ENCODE results near the gene LIPK. TPM values are rescaled to one million over a fixed set of nuclear protein-coding genes. Genes with fewer than 3 reads are reported as not detected.

LIPK gene
- total and polyA plus RNA-seq, 2 of the 13 experiments (the other 11 are each of a cell fraction or from before 2014, with no cell fraction given) = not detected

DNA sequence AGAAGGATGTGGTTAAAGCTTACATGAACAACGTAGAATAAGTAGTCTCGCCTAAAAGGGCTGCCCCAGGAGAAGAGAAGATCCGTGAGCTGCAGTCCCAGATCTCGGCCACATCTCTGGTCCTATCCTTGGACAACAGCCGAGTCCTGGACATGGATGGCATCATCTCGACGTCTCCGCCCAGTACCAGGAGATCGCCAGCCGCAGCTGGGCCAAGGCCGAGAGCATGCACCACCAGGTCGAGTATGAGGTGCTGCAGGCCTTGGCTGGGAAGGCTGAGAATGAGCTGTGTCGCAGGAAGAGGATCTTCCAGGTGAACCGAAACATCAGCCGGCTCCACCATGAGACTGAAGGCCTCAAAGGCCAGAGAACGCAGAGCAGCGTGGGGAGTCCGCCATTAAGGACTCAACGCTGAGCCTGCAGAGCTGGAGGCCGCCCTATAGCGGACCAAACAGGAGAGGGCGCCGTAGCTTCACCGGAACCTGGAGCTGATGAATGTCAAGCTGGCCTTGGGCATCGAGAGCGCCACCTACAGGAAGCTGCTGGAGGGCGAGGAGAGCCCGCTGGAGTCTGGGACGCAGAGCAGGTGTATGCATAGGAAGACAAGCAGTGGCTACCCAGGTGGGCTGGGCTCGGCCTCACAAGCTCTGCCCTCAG lies 22.2 kb downstream of the LIPK start:
- TF ChIP-seq, protein P1, sequence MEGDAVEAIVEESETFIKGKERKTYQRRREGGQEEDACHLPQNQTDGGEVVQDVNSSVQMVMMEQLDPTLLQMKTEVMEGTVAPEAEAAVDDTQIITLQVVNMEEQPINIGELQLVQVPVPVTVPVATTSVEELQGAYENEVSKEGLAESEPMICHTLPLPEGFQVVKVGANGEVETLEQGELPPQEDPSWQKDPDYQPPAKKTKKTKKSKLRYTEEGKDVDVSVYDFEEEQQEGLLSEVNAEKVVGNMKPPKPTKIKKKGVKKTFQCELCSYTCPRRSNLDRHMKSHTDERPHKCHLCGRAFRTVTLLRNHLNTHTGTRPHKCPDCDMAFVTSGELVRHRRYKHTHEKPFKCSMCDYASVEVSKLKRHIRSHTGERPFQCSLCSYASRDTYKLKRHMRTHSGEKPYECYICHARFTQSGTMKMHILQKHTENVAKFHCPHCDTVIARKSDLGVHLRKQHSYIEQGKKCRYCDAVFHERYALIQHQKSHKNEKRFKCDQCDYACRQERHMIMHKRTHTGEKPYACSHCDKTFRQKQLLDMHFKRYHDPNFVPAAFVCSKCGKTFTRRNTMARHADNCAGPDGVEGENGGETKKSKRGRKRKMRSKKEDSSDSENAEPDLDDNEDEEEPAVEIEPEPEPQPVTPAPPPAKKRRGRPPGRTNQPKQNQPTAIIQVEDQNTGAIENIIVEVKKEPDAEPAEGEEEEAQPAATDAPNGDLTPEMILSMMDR (CRISPR knock-in tag; IDR thresholded peaks at IDR 0.05) = peak; percentile 64
- TF ChIP-seq CHD4 (IDR thresholded peaks at IDR 0.05; ENCODE audit: borderline replicate concordance, low read length) (no peak), ZNF780A (CRISPR knock-in tag; IDR thresholded peaks at IDR 0.05) (no peak), XRCC5 (optimal IDR thresholded peaks at IDR 0.05; ENCODE audit: low read length) (peak; percentile 34), STAG1 (CRISPR knock-in tag; IDR thresholded peaks at IDR 0.05) (peak; percentile 30; the same call in 1 of the 2 replicates)
- Histone ChIP-seq H3K27ac (ENCODE audit: extremely low read length, insufficient read depth, low read length) (no peak overlapping the region), H2AFZ (ENCODE audit: low read length) (no peak overlapping the region), H3K4me2 (ENCODE audit: low read depth, low read length) (no peak overlapping the region), H3K79me2 (ENCODE audit: insufficient read depth, low read length) (no peaks in the 10 kb centered on the region), H3K9me3 (ENCODE audit: low read length) (no peaks in the 10 kb centered on the region), H3K27me3 (ENCODE audit: control insufficient read depth in 1 of 2, insufficient read depth in 2 of 2, low read length in 2 of 2) (no peaks in the 10 kb centered on the region), H3K4me1 (ENCODE audit: insufficient read depth, low read length) (no peaks in the 10 kb centered on the region), H4K20me1 (ENCODE audit: insufficient read depth, low read length) (no peaks in the 10 kb centered on the region), H3K36me3 (replicated peaks in 1 of 2; ENCODE audit: control insufficient read depth in 1 of 2, insufficient read depth in 2 of 2, low read length in 2 of 2) (no peaks in the 10 kb centered on the region), H3K9ac (ENCODE audit: insufficient read depth, low read depth, low read length) (no peak overlapping the region), H3K4me3 (replicated peaks in 1 of 3; ENCODE audit: insufficient read depth in 1 of 3, low read depth in 2 of 3, low read length in 3 of 3) (no peak overlapping the region)
- ATAC-seq (peak; percentile 86), FAIRE-seq (no peak), DNase-seq (ENCODE audit: low spot score) (peak; percentile 17)
- in situ Hi-C loops (cut with HindIII; ENCODE audit: extremely low pct_ligation_motif_present, low pct_unique_long_range_greater_than_20kb) (no loop called here), intact Hi-C loops (cut with micrococcal nuclease; ENCODE audit: unreplicated experiment) (no loop called here)
- no TSS peak for BruUV-seq (replicated peaks)
- ChIA-PET POLR2A (no interaction called here), CTCF (ENCODE audit: low intra/inter-chr PET ratio, low total read pairs) (no interaction called here)
- 63% methylated on average over 12 of the region's 30 CpGs for WGBS (ENCODE audit: low lambda C conversion rate)

GRCh38 chr10:88730864-88731263 lies 24.8 kb downstream of the LIPK start:
- TF ChIP-seq MED8 (CRISPR knock-in tag; IDR thresholded peaks at IDR 0.05; ENCODE audit: insufficient replicate concordance) (no peak), ZSCAN9 (CRISPR knock-in tag; IDR thresholded peaks at IDR 0.05; ENCODE audit: borderline replicate concordance) (no peak), HOXD1 (CRISPR knock-in tag; IDR thresholded peaks at IDR 0.05) (no peak), KAT8 (CRISPR knock-in tag; IDR thresholded peaks at IDR 0.05) (no peak), YEATS4 (CRISPR knock-in tag; IDR thresholded peaks at IDR 0.05; ENCODE audit: borderline replicate concordance) (no peak)
- H2AFZ ChIP-seq (ENCODE audit: low read length) = no peak overlapping the region
- in situ Hi-C loops (cut with HindIII; ENCODE audit: extremely low pct_ligation_motif_present, low pct_unique_long_range_greater_than_20kb) = no loop called here
- POLR2A ChIA-PET = no interaction called here
- ATAC-seq (no peak), FAIRE-seq (no peak), DNase-seq (ENCODE audit: low spot score) (no peak)
- no peak overlapping the region for H3K4me3 ChIP-seq (replicated peaks in 1 of 3; ENCODE audit: insufficient read depth in 1 of 3, low read depth in 2 of 3, low read length in 3 of 3)
- CTCF ChIA-PET (ENCODE audit: low intra/inter-chr PET ratio, low total read pairs) = no interaction called here
- H3K79me2 ChIP-seq (ENCODE audit: insufficient read depth, low read length) = no peaks in the 10 kb centered on the region
- H3K9ac ChIP-seq (ENCODE audit: insufficient read depth, low read depth, low read length) = no peak overlapping the region
- no peaks in the 10 kb centered on the region for H4K20me1 ChIP-seq (ENCODE audit: insufficient read depth, low read length)
- no peaks in the 10 kb centered on the region for H3K36me3 ChIP-seq (replicated peaks in 1 of 2; ENCODE audit: control insufficient read depth in 1 of 2, insufficient read depth in 2 of 2, low read length in 2 of 2)
- H3K9me3 ChIP-seq (ENCODE audit: low read length) = no peaks in the 10 kb centered on the region
- H3K4me1 ChIP-seq (ENCODE audit: insufficient read depth, low read length) = no peaks in the 10 kb centered on the region
- H3K4me2 ChIP-seq (ENCODE audit: low read depth, low read length) = no peak overlapping the region
- BruUV-seq (replicated peaks) = no TSS peak
- no peak overlapping the region for H3K27ac ChIP-seq (ENCODE audit: extremely low read length, insufficient read depth, low read length)
- 58% methylated on average over 4 of the region's 4 CpGs for WGBS (ENCODE audit: low lambda C conversion rate)
- no peaks in the 10 kb centered on the region; a peak in 1 of 5 replicates for H3K27me3 ChIP-seq (ENCODE audit: control insufficient read depth in 1 of 2, insufficient read depth in 2 of 2, low read length in 2 of 2)
- intact Hi-C loops (cut with micrococcal nuclease; ENCODE audit: unreplicated experiment) = no loop called here

Data from HepG2 (cell line).